BJ (cell line): ENCODE data around the gene NTRK3. TPM values are rescaled to one million over a fixed set of nuclear protein-coding genes. Genes with fewer than 3 reads are reported as not detected.

Experiments
- CTCF ChIA-PET: fragments of 350-600 bp; formaldehyde crosslinking; extraction: SDS; loops from one replicate; lab custom pipeline; 2021; ENCODE audit warnings: antibody characterized with exemption, inconsistent platforms; lab: Yijun Ruan, JAX
- POLR2A ChIA-PET: fragments of 300-600 bp; sonication (Branson Sonifier 250); formaldehyde crosslinking; extraction: SDS; loops from one replicate; lab custom pipeline; 2021; ENCODE audit warnings: antibody characterized with exemption; lab: Charles Lee
- DNase-seq: peaks from one replicate; pipeline ENCODE4 v3.0.0-alpha.2; 2011; ENCODE audit warnings: low read depth
- H3K27me3 ChIP-seq: 2 replicates; pipeline ENCODE4 v1.6.0; 2011; ENCODE audit warnings: low read length; ENCODE audit not compliant: control insufficient read depth, insufficient read depth
- H3K36me3 ChIP-seq: 2 replicates; pipeline ENCODE4 v1.5.1; 2011; ENCODE audit warnings: low read length; ENCODE audit not compliant: control insufficient read depth, insufficient read depth
- H3K4me3 ChIP-seq: 2 replicates; pipeline ENCODE4 v1.5.1; 2011; ENCODE audit warnings: low read depth, mild to moderate bottlenecking, control low read depth, low read length
- CTCF ChIP-seq: IDR thresholded peaks from 2 replicates; pipeline ENCODE4 v1.5.1; 2011; ENCODE audit warnings: low read depth, mild to moderate bottlenecking, control low read depth, inconsistent platforms, low read length, moderate library complexity; ENCODE audit not compliant: insufficient read depth
- polyA plus RNA-seq: library from polyadenylated mRNA; depleted of rRNA; stranded (reverse); fragments of >200 nt; gene quantifications from 2 replicates; pipeline ENCODE4 v1.2.3, GENCODE V29; 2011

Gene NTRK3
- polyA plus RNA-seq, 1 experiment: 0.12 TPM

GRCh38 chr15:88077296-88078020 is 179.1 kb downstream of the NTRK3 start:
- H3K36me3 ChIP-seq: no peaks in the 10 kb centered on the region
- POLR2A ChIA-PET: no interaction called here
- DNase-seq: no peak
- H3K4me3 ChIP-seq: no peak overlapping the region
- CTCF ChIA-PET: no interaction called here
- no peak for TF ChIP-seq CTCF
- H3K27me3 ChIP-seq: no peaks in the 10 kb centered on the region

- POLR2A ChIA-PET: no interaction called here
- H3K4me3 ChIP-seq: no peak overlapping the region
- TF ChIP-seq CTCF: no peak
- CTCF ChIA-PET: no interaction called here
- H3K27me3 ChIP-seq: no peaks in the 10 kb centered on the region
- no peak for DNase-seq
- H3K36me3 ChIP-seq: no peaks in the 10 kb centered on the region
These were observed 180.2 kb downstream of the NTRK3 start for GRCh38 chr15:88076328-88076727.

- DNase-seq: no peak
- ChIA-PET POLR2A (no interaction called here), CTCF (no interaction called here)
- H3K27me3 ChIP-seq: no peaks in the 10 kb centered on the region
- no peak for TF ChIP-seq CTCF
- no peak overlapping the region for H3K4me3 ChIP-seq
- no peaks in the 10 kb centered on the region for H3K36me3 ChIP-seq
These were observed 181.4 kb downstream of the NTRK3 start for GRCh38 chr15:88075102-88075501.

GRCh38 chr15:88074386-88074785 is 182.2 kb downstream of the NTRK3 start:
- TF ChIP-seq CTCF: no peak
- Histone ChIP-seq H3K4me3 (no peak overlapping the region), H3K36me3 (no peaks in the 10 kb centered on the region), H3K27me3 (no peaks in the 10 kb centered on the region)
- no peak for DNase-seq
- POLR2A ChIA-PET: no interaction called here
- CTCF ChIA-PET: no interaction called here

GRCh38 chr15:88073391-88073691 is 183.2 kb downstream of the NTRK3 start:
- CTCF ChIA-PET: no interaction called here
- TF ChIP-seq CTCF: no peak
- POLR2A ChIA-PET: no interaction called here
- H3K27me3 ChIP-seq: no peaks in the 10 kb centered on the region
- DNase-seq: no peak
- H3K36me3 ChIP-seq: no peaks in the 10 kb centered on the region
- no peak overlapping the region for H3K4me3 ChIP-seq
